GM20000 (cell line): ENCODE results near the gene SUSD6.

Source experiments
- DNase-seq: peaks from one replicate; pipeline ENCODE4 v3.0.0; 2012; ENCODE audit warnings: low spot score
- CTCF ChIP-seq: IDR thresholded peaks from 2 replicates; pipeline ENCODE4 v1.5.1; 2012; ENCODE audit warnings: mild to moderate bottlenecking, control low read depth; ENCODE audit errors: extremely low read depth, missing control alignments

SUSD6 gene

GRCh38 chr14:69692594-69692993, 81.2 kb downstream of the SUSD6 start:
- TF ChIP-seq CTCF = no peak
- no peak for DNase-seq

- no peak for TF ChIP-seq CTCF
These were observed 81.7 kb downstream of the SUSD6 start for GRCh38 chr14:69693145-69693544.

GRCh38 chr14:69693801-69694729, 82.7 kb downstream of the SUSD6 start:
- DNase-seq = no peak
- no peak for TF ChIP-seq CTCF

More at GRCh38 chr14:69693145-69693544, 81.7 kb downstream of the SUSD6 start:
- peak; percentile 51 for DNase-seq

GRCh38 chr14:69694730-69695281, 83.4 kb downstream of the SUSD6 start:
- TF ChIP-seq CTCF = no peak
- DNase-seq = no peak

- TF ChIP-seq CTCF = no peak
- DNase-seq = no peak
These were observed 84.2 kb downstream of the SUSD6 start for GRCh38 chr14:69695322-69696203.

- no peak for TF ChIP-seq CTCF
- DNase-seq = no peak
These were observed 84.8 kb downstream of the SUSD6 start for GRCh38 chr14:69696204-69696527.
